CD4-positive, CD25-positive, alpha-beta regulatory T cell (primary cell): ENCODE data around the gene SYK. TPM values are rescaled to one million over a fixed set of nuclear protein-coding genes. Genes with fewer than 3 reads are reported as not detected.
A peak's percentile ranks its signal among the peaks of the same experiment; 100 is the strongest.

ENCODE experiments used
- ATAC-seq, 2 donors: fragments of 150-1000 bp; cut with Tn5 transposase; one replicate each; pipeline ENCODE4 v1.10.0; 2021; ENCODE audit warnings: low read depth in 2 of 2, moderate number of reproducible peaks in 2 of 2, moderate library complexity in 1 of 2
- DNase-seq, 3 donors: peaks; one replicate each; pipeline versions ENCODE4 v3.0.0 to v3.0.0-alpha.2; 2012 to 2022; ENCODE audit warnings: mixed read lengths in 1 of 3
- H3K27ac ChIP-seq: one replicate; pipeline ENCODE4 v1.7.0; 2013; ENCODE audit warnings: mild to moderate bottlenecking, low read length; ENCODE audit not compliant: insufficient read depth, poor library complexity, severe bottlenecking
- H3K27me3 ChIP-seq: one replicate; pipeline ENCODE4 v1.7.0; 2013; ENCODE audit warnings: low read length; ENCODE audit not compliant: control insufficient read depth, insufficient read depth
- H3K36me3 ChIP-seq: one replicate; pipeline ENCODE4 v1.7.0; 2013; ENCODE audit warnings: mild to moderate bottlenecking, low read length, moderate library complexity; ENCODE audit not compliant: control insufficient read depth, insufficient read depth
- H3K4me1 ChIP-seq: 2 replicates; pipeline ENCODE4 v1.7.0; 2013; ENCODE audit warnings: mild to moderate bottlenecking, low read length; ENCODE audit not compliant: insufficient read depth, control insufficient read depth, poor library complexity, severe bottlenecking
- H3K4me3 ChIP-seq: one replicate; pipeline ENCODE4 v1.7.0; 2013; ENCODE audit warnings: low read depth, mild to moderate bottlenecking, low read length, moderate library complexity
- H3K9me3 ChIP-seq, 2 experiments: 1 replicate in 1 of 2; 2 replicates in 1 of 2; pipeline ENCODE4 v1.7.0; 2013; ENCODE audit warnings: low read length in 2 of 2, mild to moderate bottlenecking in 1 of 2, moderate library complexity in 1 of 2; ENCODE audit not compliant: control insufficient read depth in 2 of 2
- H3K27ac Mint-ChIP-seq, 3 donors: one replicate each; pipeline ENCODE4 v1.8.0; 2020 to 2022; ENCODE audit warnings: mild to moderate bottlenecking in 3 of 3, mixed read lengths in 3 of 3, moderate library complexity in 2 of 3
- H3K27me3 Mint-ChIP-seq: one replicate; pipeline ENCODE4 v1.8.0; 2022; ENCODE audit warnings: mild to moderate bottlenecking, mixed read lengths
- H3K36me3 Mint-ChIP-seq: one replicate; pipeline ENCODE4 v1.8.0; 2020; ENCODE audit warnings: mixed read lengths
- H3K4me1 Mint-ChIP-seq, 4 donors: one replicate each; pipeline ENCODE4 v1.8.0; 2020 to 2022; ENCODE audit warnings: mixed read lengths in 4 of 4, mild to moderate bottlenecking in 1 of 4
- H3K4me3 Mint-ChIP-seq, 4 donors: one replicate each; pipeline ENCODE4 v1.8.0; 2020 to 2022; ENCODE audit warnings: mild to moderate bottlenecking in 4 of 4, mixed read lengths in 4 of 4, moderate library complexity in 3 of 4
- H3K9me3 Mint-ChIP-seq, 7 donors: one replicate each; pipeline ENCODE4 v1.8.0; 2020 to 2022; ENCODE audit warnings: mixed read lengths in 7 of 7, mild to moderate bottlenecking in 3 of 7, moderate library complexity in 2 of 7
- polyA plus RNA-seq, 4 donors: library from polyadenylated mRNA; unstranded; fragments of 300-500 nt; fragmentation: Illumina TruSeq; gene quantifications; one replicate each; pipeline ENCODE4 v1.2.3, GENCODE V29; 2021
- total RNA-seq: library from RNA; stranded (reverse); gene quantifications from one replicate; pipeline ENCODE4 v1.2.3, GENCODE V29; 2022

The SYK gene
- total and polyA plus RNA-seq, 5 donors from 2014 or later, result 0.13 to 0.81 (median 0.48) TPM; not detected in 1

DNA sequence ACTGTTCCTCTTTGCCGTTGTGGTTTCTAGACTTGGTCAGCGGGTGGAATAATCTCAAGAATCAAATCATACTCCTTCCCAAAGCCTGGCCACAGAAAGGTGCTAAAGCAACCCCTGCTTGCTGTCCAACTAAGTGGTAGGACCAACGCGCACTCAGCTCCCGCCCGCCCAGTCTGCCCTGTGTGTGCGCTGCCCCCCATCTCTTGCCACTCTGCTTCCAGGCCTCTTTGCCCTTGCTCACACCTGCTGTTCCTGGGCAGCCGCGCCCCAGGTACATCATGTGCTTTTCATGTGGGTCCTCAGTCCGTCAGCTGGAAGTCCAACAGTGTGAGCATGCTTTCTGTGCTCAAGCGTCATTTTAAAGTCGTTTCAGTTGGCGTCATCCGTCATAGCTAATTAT, 65.5 kb downstream of the SYK start:
- DNase-seq (no peak), ATAC-seq (no peak)
- peaks cover 0 to 13% (median 6%) of the 10 kb centered on the region in 4 donors for H3K4me1 Mint-ChIP-seq
- H3K27ac Mint-ChIP-seq, result no peak overlapping the region
- peaks cover 7% of the 10 kb centered on the region for H3K4me1 ChIP-seq
- H3K36me3 ChIP-seq, result no peaks in the 10 kb centered on the region
- H3K27me3 ChIP-seq, result peaks cover 7% of the 10 kb centered on the region
- no peak overlapping the region for H3K27ac ChIP-seq
- H3K27me3 Mint-ChIP-seq, result peaks cover 16% of the 10 kb centered on the region
- no peaks in the 10 kb centered on the region for H3K9me3 ChIP-seq
- no peaks in the 10 kb centered on the region for H3K36me3 Mint-ChIP-seq
- H3K9me3 Mint-ChIP-seq, result no peaks in the 10 kb centered on the region
- H3K4me3 Mint-ChIP-seq, result no peak overlapping the region
- H3K4me3 ChIP-seq, result no peak overlapping the region

DNA sequence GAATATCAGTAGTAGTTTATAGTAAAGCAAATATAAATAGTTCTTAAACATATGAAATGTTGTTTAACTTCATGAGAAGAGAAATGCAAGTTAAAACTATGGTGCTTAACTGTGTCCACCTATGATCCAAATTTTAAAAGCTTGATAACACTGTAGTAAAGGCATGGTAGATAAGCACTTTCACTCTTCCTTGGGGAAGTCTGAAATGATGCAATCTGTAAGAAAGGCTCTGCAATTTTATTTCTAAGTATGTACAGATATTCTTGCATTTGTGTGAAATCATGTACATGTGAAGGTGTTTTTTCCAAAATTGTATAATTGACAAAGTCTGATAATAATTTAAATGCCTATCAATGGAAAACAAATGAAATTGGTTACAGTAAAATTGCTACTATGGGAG, 66.9 kb downstream of the SYK start:
- no peak overlapping the region for H3K4me3 ChIP-seq
- H3K27ac Mint-ChIP-seq, result no peak overlapping the region
- no peaks in the 10 kb centered on the region for H3K36me3 ChIP-seq
- H3K36me3 Mint-ChIP-seq, result no peaks in the 10 kb centered on the region
- H3K9me3 Mint-ChIP-seq, result no peaks in the 10 kb centered on the region
- peaks cover 7% of the 10 kb centered on the region for H3K4me1 ChIP-seq
- H3K27ac ChIP-seq, result no peak overlapping the region
- peaks cover 0 to 13% (median 6%) of the 10 kb centered on the region in 4 donors for H3K4me1 Mint-ChIP-seq
- peaks cover 7% of the 10 kb centered on the region for H3K27me3 ChIP-seq
- H3K4me3 Mint-ChIP-seq, result no peak overlapping the region
- no peak for ATAC-seq
- peaks cover 23% of the 10 kb centered on the region for H3K27me3 Mint-ChIP-seq
- H3K9me3 ChIP-seq, result no peaks in the 10 kb centered on the region
- no peak for DNase-seq

DNA sequence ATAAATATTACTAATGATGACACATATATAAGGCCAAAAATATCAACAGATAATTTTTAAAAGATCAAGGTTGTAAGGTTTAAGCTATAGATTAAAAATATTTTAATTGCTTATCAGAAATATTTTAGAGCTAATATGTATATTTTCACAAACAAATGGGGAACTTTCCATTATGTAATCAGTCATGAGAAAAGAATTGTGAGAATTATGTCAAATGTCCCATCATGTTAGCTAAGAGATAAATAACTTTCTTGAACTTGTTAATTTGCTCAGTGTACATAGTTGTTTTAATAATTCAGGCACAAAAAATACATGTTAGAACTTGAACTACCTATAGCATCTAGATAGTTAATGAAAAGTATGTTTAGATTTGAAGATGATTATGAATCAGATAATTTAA, 67.7 kb downstream of the SYK start:
- Mint-ChIP-seq H3K4me3 (no peak overlapping the region), H3K27me3 (peaks cover 23% of the 10 kb centered on the region), H3K9me3 (no peaks in the 10 kb centered on the region), H3K4me1 (peaks cover 0 to 11% (median 6%) of the 10 kb centered on the region in 4 donors), H3K36me3 (no peaks in the 10 kb centered on the region), H3K27ac (no peak overlapping the region)
- peaks cover 6% of the 10 kb centered on the region for H3K4me1 ChIP-seq
- DNase-seq, result no peak
- H3K27ac ChIP-seq, result no peak overlapping the region
- H3K4me3 ChIP-seq, result no peak overlapping the region
- no peak for ATAC-seq
- H3K36me3 ChIP-seq, result no peaks in the 10 kb centered on the region
- no peaks in the 10 kb centered on the region for H3K9me3 ChIP-seq
- peaks cover 7% of the 10 kb centered on the region for H3K27me3 ChIP-seq

DNA sequence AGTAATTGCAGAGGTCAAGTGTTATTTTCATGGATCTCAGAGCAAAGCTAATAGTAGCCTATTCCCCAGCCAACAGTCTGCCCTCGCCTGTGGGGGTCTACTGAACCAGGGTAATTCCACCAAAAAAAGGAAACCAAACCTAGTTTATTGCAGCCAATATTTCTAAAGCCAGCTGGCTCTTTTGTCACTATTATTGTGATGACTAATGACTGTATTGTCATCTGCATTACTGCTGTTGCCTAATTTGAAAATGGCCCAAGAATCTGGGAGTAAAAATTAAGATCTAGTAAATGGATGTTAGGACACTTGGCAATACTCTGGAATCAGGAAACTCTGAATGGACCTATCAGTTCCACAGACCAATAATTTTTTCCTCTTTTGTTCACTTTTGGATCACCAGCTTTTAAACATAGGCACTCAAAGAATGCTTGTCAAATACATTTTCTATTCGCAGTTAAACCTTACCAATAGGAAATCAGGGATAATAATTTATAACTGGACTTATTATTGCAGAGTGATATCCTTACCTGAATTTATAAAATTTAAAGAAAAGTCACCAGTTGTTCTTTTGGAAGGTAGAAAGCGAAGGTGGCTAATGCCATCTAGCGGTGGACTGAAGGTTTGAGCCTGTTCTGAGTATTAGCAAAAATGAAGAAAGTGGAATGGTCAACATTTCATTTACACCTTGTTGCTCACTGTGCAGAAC, 69.2 kb downstream of the SYK start:
- Mint-ChIP-seq H3K4me1 (no peaks in the 10 kb centered on the region), H3K27ac (no peak overlapping the region), H3K4me3 (no peak overlapping the region), H3K9me3 (no peaks in the 10 kb centered on the region), H3K27me3 (peaks cover 23% of the 10 kb centered on the region), H3K36me3 (no peaks in the 10 kb centered on the region)
- Histone ChIP-seq H3K4me1 (no peaks in the 10 kb centered on the region), H3K4me3 (no peak overlapping the region), H3K36me3 (no peaks in the 10 kb centered on the region), H3K9me3 (no peaks in the 10 kb centered on the region), H3K27me3 (peaks cover 7% of the 10 kb centered on the region), H3K27ac (no peak overlapping the region)
- DNase-seq (peak; percentile 12 to 48 (median 42)), ATAC-seq (no peak)

- H3K27me3 Mint-ChIP-seq, result peaks cover 28% of the 10 kb centered on the region
- H3K9me3 ChIP-seq, result no peaks in the 10 kb centered on the region
- H3K4me1 Mint-ChIP-seq, result no peaks in the 10 kb centered on the region
- no peak overlapping the region for H3K27ac ChIP-seq
- H3K9me3 Mint-ChIP-seq, result no peaks in the 10 kb centered on the region
- H3K36me3 Mint-ChIP-seq, result no peaks in the 10 kb centered on the region
- H3K4me1 ChIP-seq, result no peaks in the 10 kb centered on the region
- H3K4me3 Mint-ChIP-seq, result no peak overlapping the region
- peaks cover 7% of the 10 kb centered on the region for H3K27me3 ChIP-seq
- H3K27ac Mint-ChIP-seq, result no peak overlapping the region
- no peaks in the 10 kb centered on the region for H3K36me3 ChIP-seq
- DNase-seq, result no peak
- no peak for ATAC-seq
- H3K4me3 ChIP-seq, result no peak overlapping the region
Observed at GRCh38 chr9:90871327-90871935, 69.8 kb downstream of the SYK start.

- no peak overlapping the region for H3K4me3 ChIP-seq
- Mint-ChIP-seq H3K27ac (no peak overlapping the region), H3K4me1 (no peaks in the 10 kb centered on the region), H3K27me3 (peaks cover 37% of the 10 kb centered on the region), H3K4me3 (no peak overlapping the region), H3K9me3 (no peaks in the 10 kb centered on the region), H3K36me3 (no peaks in the 10 kb centered on the region)
- H3K9me3 ChIP-seq, result no peaks in the 10 kb centered on the region
- no peak for DNase-seq
- no peak overlapping the region for H3K27ac ChIP-seq
- ATAC-seq, result no peak
- H3K4me1 ChIP-seq, result no peaks in the 10 kb centered on the region
- H3K27me3 ChIP-seq, result peaks cover 7% of the 10 kb centered on the region
- no peaks in the 10 kb centered on the region for H3K36me3 ChIP-seq
Observed at GRCh38 chr9:90872835-90873294, 71.2 kb downstream of the SYK start.

GRCh38 chr9:90873422-90873821, 71.8 kb downstream of the SYK start:
- H3K36me3 ChIP-seq, result no peaks in the 10 kb centered on the region
- peaks cover 9% of the 10 kb centered on the region for H3K27me3 ChIP-seq
- ATAC-seq (no peak), DNase-seq (no peak)
- Mint-ChIP-seq H3K36me3 (no peaks in the 10 kb centered on the region), H3K4me1 (no peaks in the 10 kb centered on the region), H3K9me3 (no peaks in the 10 kb centered on the region), H3K27ac (no peak overlapping the region), H3K4me3 (no peak overlapping the region), H3K27me3 (peaks cover 41% of the 10 kb centered on the region)
- no peak overlapping the region for H3K4me3 ChIP-seq
- H3K27ac ChIP-seq, result no peak overlapping the region
- H3K4me1 ChIP-seq, result no peaks in the 10 kb centered on the region
- no peaks in the 10 kb centered on the region for H3K9me3 ChIP-seq

- Mint-ChIP-seq H3K4me1 (no peaks in the 10 kb centered on the region), H3K4me3 (no peak overlapping the region), H3K27ac (no peak overlapping the region), H3K27me3 (peaks cover 41% of the 10 kb centered on the region), H3K36me3 (no peaks in the 10 kb centered on the region), H3K9me3 (no peaks in the 10 kb centered on the region)
- ATAC-seq, result no peak
- peaks cover 9% of the 10 kb centered on the region for H3K27me3 ChIP-seq
- no peaks in the 10 kb centered on the region for H3K36me3 ChIP-seq
- no peaks in the 10 kb centered on the region for H3K9me3 ChIP-seq
- no peak overlapping the region for H3K27ac ChIP-seq
- DNase-seq, result no peak
- H3K4me3 ChIP-seq, result no peak overlapping the region
- no peaks in the 10 kb centered on the region for H3K4me1 ChIP-seq
Observed at GRCh38 chr9:90874194-90874593, 72.6 kb downstream of the SYK start.
